C4-2B (cell line): Measurements from ENCODE around the gene GMDS.

ENCODE experiments used
- H3K27ac ChIP-seq: fragments of 450-650 bp; 2 replicates; pipeline ENCODE4 v1.5.1; 2017
- ZFX ChIP-seq: fragments of 450-650 bp; IDR thresholded peaks from 2 replicates; pipeline ENCODE4 v1.6.1; 2017
- TF ChIP-seq, protein P1 (sequence below): fragments of 450-650 bp; conservative IDR thresholded peaks from 2 replicates; pipeline ENCODE4 v1.5.1; 2017; ENCODE audit warnings: mild to moderate bottlenecking

Gene GMDS

DNA sequence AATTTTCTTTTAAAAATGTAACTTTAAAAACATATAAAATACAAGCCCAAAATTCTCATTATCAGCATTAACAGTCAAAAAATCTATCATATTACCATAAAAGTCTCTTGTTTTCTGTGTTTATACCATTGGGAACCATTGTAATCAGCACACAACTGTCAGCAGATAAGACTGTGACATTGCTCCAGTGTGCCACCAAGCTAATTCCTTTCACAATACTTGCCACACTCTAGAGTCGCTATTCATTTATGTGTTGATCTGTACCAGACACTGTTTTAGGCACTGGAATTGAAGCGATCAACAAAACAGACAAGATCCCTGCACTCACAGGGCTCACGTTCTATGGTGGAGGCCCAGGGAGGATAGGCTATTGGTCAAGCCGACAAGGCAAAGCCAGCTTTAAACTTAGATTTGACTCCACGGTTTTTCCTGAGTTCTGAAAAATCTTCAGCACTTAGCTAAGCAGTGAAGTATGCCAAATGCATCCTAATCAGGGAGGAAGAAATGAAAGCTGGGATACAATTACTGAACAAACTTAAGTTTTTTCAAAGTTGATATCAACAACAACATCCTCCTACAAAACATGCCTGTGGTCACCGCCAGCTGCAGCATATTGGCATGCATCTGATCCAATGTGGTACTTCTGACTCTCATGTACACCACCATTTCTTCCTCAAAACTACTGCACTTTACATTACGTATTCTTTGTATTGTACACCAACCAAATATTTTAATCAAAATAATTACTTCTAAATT, 60.5 kb downstream of the GMDS start:
- TF ChIP-seq ZFX = no peak
- TF ChIP-seq, protein P1, sequence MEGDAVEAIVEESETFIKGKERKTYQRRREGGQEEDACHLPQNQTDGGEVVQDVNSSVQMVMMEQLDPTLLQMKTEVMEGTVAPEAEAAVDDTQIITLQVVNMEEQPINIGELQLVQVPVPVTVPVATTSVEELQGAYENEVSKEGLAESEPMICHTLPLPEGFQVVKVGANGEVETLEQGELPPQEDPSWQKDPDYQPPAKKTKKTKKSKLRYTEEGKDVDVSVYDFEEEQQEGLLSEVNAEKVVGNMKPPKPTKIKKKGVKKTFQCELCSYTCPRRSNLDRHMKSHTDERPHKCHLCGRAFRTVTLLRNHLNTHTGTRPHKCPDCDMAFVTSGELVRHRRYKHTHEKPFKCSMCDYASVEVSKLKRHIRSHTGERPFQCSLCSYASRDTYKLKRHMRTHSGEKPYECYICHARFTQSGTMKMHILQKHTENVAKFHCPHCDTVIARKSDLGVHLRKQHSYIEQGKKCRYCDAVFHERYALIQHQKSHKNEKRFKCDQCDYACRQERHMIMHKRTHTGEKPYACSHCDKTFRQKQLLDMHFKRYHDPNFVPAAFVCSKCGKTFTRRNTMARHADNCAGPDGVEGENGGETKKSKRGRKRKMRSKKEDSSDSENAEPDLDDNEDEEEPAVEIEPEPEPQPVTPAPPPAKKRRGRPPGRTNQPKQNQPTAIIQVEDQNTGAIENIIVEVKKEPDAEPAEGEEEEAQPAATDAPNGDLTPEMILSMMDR = no peak
- H3K27ac ChIP-seq = no peak overlapping the region

DNA sequence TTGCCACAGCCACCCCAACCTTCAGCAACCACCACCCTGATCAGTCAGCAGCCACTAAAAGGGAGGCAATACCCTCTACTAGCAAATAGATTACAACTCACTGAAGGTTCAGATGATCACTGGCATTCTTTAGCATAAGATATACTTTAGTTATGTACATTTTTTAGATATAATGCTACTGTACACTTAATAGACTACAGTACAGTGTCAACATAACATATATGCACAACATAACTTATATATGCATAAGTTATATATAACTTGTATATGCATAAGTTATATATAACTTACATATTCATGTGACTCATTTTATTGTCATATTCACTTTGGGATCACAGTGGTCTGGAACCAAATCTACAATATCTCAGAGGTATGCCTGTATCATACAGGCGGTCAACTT, 61.7 kb downstream of the GMDS start:
- TF ChIP-seq, protein P1 = no peak
- TF ChIP-seq ZFX = no peak
- H3K27ac ChIP-seq = no peak overlapping the region

DNA sequence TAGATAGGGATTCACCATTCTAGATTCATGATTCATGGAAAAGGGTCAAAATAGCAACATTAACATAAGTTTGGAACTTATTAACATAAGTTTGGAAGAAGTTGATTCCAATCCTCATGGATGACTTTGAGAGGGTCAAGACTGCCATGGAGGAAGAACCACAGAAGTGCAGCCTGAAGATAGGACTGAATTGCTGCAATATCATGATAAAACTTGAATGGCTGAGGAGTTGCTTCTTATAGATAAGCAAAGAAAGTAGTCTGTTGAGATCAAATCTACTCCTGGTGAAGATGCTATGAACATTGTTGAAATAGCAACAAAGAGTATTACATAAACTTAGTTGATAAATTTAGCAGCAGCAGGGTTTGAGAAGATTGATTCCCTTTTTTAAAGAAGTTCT, 62.2 kb downstream of the GMDS start:
- no peak for TF ChIP-seq ZFX
- TF ChIP-seq, protein P1 = no peak
- H3K27ac ChIP-seq = no peak overlapping the region

DNA sequence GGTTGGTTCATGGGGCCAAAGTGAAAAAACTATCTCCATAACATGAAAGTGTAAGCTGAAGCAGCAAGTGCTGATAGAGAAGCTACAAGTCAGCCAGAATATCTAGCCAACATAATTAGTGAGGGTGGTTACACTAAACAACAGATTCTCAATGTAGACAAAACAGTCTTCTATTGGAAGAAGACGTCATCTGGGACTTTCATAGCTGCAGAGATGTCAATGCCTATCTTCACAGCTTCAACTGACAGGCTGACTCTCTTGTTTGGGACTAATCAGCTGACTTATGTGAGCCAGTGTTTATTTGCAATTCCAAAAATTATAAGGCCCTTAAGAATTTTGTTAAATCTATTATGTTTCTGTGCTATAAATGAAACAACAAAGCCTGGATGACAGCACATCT, 63.2 kb downstream of the GMDS start:
- TF ChIP-seq ZFX = no peak
- TF ChIP-seq, protein P1 = no peak
- no peak overlapping the region for H3K27ac ChIP-seq

DNA sequence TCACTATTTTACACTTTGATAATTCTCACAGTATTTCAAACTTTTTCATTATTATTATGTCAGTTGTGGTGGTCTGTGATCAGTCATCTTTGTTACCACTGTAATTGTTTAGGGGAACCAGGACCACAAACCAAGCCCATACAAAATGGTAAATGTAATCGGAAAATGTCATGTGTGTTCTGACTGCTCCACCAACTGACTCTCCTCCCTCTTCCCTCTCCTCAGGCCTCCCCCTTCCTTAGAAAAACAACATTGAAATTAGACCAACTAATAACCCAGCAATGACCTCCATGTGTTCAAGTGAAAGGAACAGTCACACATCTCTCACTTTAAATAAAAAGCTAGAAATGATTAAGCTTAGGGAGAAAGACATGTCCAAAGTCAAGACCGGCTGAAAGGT, 63.8 kb downstream of the GMDS start:
- no peak overlapping the region for H3K27ac ChIP-seq
- no peak for TF ChIP-seq ZFX
- TF ChIP-seq, protein P1 = no peak

DNA sequence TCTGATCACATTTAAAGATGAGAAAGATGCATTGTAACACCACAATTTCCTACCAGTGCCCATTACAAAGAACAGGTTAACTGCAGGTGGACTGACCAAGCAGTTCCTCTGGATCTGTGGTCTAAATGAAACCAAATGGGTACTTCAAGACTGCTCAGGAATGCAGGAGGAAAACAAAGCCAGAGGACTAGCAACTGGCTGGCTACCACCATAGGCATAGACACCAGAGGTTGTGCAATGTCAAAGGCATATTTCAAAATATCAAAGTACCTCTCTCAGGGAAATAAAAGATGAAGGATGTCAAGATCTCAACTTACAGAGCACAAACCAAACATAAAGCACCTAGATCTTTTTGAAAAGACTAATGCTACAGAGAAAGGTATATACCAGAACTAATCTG, 65.5 kb downstream of the GMDS start:
- TF ChIP-seq, protein P1 = no peak
- no peak for TF ChIP-seq ZFX

DNA sequence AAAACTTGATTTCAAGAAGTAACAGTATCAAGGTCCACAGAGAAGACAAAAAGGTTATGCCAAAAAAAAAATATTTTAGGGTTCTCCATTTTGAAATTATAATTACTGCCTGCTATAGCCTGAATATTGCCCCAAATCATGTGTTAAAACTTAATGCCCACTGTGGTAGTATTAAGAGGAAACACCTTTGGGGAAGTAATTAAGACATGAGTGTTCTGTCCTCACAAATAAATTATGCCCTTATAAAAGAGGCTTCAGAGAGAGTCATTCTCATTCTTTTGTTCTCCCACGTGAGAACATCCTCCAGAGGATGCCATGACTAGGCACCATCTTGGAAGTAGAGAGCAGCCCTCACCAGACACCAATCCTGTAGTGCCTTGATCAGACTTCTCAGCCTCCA, 66.2 kb downstream of the GMDS start:
- no peak for TF ChIP-seq ZFX
- TF ChIP-seq, protein P1 = no peak

More for the DNA sequence above, 65.5 kb downstream of the GMDS start:
- H3K27ac ChIP-seq = no peak overlapping the region

More for the DNA sequence above, 66.2 kb downstream of the GMDS start:
- H3K27ac ChIP-seq = no peak overlapping the region
